Stimulated activated CD4-positive, alpha-beta T cell treated with anti-CD3 and anti-CD28 coated beads, TNF-alpha, amount 100 ng/mL, for 4 hours (primary cell): ENCODE data around the gene SH3RF2.
"Not testable (repeated sequence)": the region's sequence is repeated elsewhere in the genome, so short reads cannot be mapped to it uniquely, and the experiment has no call there.

ENCODE experiments used
- DNase-seq, 3 experiments: peaks; one replicate each; pipeline ENCODE4 v3.0.0-alpha.2; 2020; ENCODE audit warnings: low read depth in 3 of 3

SH3RF2 gene

DNA sequence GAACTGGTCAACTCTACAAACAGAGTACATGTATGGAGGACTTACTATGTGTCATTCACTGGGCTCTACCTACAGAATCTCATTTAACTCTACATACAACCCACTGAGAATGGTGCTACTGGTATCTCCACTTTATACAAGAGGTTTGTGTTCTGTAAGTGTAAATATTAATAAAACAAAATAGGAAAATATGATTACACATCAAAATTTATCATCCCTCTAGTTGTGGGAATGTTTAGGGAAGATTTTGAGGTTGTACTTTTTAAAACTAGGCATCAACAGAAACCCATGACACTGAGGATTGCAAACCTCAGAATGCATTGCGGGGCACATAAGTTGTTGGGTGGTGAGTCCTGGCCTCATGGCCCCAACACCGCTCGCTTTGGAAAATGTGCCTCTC lies 11.7 kb downstream of the SH3RF2 start:
- no peak for DNase-seq

DNA sequence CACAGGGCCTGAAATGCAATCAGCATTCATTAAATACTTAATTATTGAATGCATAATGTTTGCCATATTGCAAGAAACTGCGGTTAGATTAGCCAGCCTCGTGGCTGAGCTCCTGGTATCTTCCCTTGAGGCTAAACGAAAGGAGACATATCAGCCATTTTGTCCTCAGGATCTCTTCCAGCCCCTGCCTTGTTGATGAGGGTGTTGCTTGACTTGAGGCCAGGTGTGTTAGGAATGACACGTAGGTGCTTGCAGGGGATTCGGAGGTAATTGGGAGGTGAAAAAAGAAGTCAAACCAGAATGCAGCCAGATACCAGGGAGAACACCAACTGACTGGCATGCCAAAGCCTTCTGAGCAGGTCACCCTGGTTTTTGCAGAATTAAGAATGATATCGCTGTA lies 12.5 kb downstream of the SH3RF2 start:
- DNase-seq, result no peak

DNA sequence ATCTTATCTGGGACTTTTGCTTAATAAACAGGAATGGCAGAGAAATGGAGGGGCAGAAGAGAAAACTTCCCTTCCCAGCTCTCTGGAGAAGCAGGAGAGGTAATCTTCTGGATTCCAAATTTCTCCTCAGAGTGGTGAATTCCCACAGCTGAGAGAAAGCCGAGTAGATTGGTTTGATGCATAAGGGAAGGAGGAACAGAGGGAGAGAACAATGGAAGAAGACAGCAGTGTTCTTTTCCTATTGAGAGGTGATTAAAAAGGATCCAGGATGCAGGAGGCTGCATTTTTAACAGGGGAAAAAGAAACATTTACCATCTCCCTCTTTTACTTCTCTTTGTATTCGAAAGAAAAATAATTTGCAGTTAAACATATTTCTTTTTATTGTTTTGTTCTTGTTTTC lies 13.1 kb downstream of the SH3RF2 start:
- no peak for DNase-seq

DNA sequence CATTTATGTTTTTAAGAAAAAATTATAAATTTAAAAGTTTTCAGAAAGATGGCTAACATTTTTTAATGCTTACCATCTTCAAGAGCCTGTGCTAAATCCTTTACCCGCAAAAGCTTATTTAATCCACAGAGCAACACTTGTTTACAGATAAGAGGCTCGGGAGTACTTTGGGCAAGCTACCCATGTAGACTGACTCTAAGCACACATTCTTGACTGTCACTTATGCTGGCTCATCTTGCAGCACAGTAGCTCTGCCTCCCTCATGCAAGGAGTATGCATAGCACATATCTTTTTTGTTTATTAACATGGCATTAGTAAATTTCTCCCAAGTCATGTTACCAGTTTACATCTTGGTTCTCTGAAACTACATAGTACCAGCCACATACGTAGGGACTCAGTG lies 14.7 kb downstream of the SH3RF2 start:
- no peak for DNase-seq

DNA sequence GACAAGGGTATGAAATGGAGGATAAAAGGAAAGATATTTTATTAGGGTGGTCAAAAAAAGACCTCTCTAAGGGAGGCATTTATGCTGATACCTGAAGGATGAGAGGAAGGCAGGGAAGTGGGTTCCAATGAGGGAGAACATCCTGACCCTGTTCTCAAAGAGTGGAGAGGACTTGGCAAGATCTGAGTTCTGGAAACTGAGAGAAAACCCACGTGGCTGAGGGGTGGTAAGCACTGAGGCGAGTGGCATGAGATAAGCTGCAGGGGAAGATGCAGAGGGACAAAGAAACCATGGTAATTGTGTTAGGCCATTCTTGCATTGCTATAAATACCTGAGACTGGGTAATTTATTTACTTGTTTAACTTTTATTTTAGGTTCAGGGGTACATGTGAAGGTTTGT lies 16.8 kb downstream of the SH3RF2 start:
- no peak for DNase-seq

DNA sequence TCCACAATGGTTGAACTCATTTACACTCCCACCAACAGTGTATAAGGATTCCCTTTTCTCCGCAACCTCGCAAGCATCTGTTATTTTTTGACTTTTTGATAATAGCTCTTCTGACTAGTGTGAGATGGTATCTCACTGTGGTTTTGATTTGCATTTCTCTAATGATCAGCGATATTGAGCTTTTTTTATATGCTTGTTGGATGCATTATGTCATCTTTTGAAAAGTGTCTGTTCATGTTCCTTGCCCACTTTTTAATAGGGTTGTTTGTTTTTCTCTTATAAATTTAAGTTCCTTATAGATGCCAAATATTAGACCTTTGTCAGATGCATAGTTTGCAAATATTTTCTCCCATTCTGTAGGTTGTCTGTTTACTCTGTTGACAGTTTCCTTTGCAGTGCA lies 17.8 kb downstream of the SH3RF2 start:
- not testable (repeated sequence) for DNase-seq

DNA sequence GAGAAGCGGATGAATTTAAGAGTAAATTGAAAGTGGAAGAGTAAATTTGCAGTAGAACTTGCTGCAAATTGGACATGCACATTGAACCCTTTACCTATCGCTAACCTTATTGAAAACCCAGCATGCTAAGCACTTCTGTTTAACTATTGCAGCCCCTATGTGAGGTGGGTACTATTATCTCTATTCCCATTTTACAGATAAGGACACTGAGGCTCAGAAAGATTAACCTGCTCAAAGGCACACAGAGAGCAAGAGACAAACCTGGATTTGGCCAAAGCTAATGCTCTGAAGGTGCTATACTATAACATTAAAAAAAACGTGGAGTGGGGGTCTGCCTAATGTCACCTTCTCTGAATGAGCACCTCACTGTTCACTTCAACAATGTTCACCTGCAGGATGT lies 21.0 kb downstream of the SH3RF2 start:
- no peak for DNase-seq

DNA sequence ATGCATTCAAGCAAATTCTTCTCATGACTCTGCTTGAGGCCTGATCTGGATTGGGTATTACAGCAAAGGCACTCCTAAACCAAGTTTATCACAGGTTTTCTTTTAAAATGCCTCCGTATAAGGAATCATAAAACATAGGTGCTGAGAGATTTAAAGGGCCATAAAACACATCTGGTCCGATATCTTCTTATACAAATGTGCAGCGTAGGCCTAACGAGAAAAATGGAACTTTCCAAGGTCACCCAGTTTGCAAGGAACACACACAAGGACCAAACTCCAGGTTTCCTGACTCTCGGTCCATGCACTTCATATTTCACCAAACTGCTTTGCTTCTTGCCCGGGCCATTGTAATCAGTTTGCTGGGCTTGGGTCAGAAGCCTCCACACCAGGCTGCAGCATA lies 22.1 kb downstream of the SH3RF2 start:
- DNase-seq, result no peak

DNA sequence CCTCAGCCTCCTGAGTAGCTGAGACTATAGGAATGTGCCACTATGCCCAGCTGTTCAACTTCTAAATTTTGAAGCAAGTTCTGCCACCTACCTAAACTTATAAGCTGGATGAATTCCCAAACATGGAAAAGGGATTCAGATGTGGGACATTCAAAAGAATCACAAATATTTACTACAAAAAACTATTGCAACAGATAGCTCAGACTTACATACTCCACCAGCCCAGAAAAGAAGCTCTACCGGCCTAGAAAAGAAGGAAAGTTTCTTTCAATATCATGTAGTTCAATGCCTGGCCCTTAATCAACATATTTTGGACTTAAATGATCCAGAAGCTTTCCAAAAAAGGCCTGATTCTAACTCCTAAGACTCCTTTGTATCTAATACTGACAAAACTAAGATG lies 23.8 kb downstream of the SH3RF2 start:
- no peak for DNase-seq

DNA sequence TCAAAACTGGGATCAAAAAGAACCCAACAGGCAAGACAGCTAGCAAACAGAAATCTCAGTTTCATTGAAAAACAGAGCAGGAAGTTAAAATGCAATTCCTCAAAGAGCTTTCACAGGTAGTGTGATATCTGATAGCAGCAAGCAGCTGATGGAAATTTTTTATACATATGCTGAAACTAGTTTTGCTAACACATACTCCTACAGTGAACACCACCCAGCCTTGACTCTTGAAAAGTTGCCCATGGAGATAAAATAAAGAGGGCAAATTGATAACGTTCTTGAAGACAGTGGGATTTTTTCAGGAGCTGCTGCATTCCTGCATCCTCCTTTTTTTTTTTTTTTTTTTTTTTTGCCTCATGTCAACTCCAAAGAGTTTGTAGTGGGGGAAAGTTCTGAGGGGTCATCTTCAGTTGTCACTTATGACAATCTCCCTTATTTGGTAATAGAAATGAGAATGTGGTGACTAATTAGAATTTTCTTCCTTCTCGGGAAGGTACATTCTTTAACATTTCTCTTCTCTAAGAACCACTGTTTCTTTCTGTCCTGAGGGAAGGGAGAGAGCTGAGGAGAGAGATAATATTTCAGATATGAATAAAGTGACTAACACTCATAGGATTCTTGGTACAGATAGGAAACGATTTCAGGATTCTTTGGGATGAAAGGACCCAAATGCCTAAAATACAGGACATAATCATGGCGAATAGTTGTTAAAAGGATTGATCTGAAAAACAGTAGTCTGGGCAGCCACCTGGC lies 24.6 kb downstream of the SH3RF2 start:
- DNase-seq, result no peak

DNA sequence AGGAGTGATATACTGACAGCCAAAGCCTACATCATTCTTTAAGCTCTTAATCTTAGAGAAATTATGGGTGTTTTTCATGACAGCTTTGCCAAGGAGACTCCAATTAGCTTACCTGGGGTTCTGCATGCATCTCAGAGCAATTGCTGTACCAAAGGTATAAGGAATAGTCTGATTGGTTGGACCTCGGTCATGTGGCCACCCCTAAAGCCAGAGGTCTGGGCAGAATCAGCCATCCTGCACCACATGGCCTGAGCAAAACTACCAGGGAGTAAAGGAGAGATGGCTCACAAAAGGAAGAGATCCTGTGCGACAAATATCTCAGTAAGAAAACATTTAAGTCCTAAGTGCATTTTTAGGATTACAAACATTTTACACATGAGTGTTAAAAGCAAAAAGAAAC lies 25.6 kb downstream of the SH3RF2 start:
- no peak for DNase-seq

DNA sequence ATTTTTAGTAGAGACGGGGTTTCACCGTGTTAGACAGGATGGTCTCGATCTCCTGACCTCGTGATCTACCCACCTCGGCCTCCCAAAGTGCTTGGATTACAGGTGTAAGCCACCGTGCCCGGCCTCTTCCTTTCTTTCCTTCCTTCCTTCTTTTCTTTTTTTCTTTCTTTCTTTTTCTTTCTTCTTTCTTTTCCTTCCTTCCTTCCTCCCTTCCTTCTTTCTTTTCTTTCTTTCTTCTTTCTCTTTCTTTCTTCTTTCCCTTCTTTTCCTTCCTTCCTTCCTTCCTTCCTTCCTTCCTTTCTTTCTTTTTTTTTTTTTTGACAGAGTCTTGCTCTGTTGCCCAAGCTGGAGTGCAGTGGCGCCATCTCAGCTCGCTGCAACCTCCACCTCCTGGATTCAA lies 27.6 kb downstream of the SH3RF2 start:
- DNase-seq, result not testable (repeated sequence)

DNA sequence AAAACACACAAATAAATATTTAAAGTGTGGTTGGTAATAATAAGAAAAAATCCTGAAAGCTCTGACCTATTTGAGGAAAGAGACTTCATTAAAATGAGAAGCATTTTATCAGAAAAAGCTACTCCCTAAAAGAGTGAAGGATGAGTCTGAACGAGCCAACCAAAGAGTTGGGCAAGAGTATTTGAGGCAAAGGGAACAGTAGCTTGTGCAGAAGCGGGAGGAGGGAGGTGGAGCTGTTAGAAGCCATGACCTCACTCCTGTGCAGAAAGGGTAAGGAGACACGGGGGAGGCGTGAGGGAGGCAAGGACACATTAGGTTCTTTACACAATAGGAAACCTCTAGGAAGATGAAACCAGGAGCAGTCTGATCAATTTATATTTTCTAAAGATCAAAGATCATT lies 29.4 kb downstream of the SH3RF2 start:
- DNase-seq, result no peak

DNA sequence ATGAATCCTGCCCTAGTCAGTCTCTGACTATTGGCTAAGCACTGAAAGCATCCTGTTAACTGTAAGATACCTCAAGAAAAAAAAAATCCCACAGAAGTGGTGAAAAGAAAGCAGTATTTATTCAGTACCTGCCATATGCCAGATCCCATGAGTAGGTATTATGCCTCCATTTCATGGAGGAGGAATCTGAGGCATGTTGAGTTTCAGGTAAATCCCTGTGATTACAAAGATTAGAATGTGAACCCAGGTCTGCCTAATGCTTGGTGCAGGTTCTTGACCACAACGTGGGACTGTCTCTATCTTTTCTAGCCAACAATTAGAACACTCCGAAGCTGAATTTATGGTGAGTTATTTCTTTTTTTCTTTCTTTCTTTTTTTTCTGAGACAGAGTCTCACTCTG lies 30.9 kb downstream of the SH3RF2 start:
- no peak for DNase-seq

DNA sequence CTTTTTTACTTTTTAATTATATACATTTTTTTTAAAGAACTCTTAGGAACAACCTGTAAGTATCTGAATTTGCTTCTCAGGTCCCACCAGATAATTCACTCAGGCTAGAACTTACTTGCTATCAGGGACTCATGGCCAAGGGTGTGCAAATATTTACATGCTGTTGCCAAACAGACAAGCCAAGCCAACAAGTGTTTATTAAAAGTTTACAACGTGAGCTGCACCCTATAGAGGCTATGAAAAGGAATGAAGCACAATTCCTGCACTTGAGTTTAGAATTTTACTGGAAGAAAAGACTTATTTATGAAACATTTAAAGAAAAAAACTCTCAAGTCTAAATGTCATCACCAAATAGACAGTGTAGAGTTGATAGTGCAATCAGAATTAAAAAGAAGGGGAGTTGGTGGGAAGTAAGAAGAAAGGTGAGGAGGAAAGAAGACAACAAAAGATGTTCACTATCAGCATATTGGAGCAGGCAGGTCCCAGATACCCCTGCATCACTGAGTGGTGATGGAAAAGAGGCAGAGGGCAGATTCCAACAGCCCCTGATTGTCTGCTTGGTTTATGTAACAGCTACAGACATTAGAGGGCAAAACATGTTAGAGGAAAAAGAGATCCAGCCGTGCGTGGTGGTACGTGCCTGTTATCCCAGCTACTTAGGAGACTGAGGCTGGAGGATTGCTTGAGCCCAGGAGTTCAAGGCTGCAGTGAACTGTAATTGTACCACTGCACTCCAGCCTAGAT lies 32.8 kb downstream of the SH3RF2 start:
- no peak for DNase-seq

DNA sequence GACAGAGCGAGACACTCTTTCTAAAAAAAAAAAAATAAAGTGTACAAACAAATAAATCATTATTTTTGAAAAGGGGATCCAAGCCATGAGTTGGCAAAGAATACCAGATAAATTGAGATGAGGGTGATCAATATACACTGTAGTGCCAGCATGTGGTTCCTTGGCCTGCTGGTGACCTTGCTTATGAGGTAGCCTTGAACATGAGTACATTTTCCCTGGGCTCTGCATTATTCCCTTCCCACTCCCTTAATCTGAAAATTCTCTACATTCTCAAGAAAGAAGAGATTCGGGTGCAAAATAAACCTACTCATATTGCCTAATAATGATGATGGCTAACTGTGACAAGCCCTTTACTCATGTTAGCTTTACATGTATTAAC lies 33.3 kb downstream of the SH3RF2 start:
- no peak for DNase-seq

DNA sequence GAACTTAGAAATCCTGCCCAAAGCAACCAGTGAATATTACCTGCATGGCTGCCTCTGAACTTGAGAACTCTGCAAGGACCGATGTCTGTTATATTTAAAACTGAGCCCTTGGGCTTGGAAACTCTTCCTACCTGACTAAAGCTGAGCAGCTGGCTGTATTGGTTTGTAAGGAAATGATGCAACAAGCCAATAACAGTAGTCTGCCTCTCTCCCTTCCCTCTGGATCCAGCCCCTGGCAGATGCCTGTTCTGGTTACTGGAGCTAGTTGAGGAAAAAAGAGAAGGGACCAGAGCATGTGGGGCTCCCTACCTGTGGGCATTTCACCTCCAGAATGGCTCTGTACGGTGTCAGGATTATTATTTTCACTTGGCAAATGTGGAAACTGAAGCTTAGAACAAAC lies 34.7 kb downstream of the SH3RF2 start:
- no peak for DNase-seq

DNA sequence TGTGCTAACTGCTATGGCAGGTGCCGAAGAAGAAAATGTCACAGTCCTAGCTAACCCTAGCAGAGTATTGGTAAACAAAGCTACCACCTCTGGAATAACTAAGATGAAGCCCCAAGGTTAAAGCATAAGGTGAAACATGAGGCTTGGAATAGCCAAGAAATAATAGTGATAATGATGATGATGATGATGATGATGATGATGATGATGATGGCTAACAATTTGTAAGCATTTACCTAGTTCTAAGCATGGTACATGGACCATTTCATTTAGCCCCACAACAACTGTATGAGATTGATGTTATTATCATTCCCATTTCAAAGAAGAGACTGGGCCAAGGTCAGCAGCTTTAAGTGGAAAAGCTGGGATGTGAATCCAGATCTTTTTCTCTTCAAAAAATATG lies 35.3 kb downstream of the SH3RF2 start:
- DNase-seq, result no peak

DNA sequence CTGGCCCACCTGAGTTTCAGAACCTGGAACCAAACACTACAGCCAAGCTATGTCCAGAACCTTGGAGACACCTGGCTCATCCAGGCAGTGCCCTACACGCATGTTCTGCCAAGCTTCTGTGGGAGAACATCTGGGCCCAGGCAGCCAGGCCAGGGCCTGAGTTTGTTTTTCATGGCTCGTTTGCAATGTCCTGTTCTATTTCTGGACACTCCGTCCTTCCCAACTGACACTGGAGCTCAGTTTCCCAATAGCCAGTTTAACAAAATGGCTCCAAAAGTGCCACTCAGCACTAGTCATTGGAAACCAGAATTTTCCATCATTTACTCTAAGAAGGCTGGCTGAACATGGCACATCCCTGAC lies 38.6 kb downstream of the SH3RF2 start:
- DNase-seq, result no peak

DNA sequence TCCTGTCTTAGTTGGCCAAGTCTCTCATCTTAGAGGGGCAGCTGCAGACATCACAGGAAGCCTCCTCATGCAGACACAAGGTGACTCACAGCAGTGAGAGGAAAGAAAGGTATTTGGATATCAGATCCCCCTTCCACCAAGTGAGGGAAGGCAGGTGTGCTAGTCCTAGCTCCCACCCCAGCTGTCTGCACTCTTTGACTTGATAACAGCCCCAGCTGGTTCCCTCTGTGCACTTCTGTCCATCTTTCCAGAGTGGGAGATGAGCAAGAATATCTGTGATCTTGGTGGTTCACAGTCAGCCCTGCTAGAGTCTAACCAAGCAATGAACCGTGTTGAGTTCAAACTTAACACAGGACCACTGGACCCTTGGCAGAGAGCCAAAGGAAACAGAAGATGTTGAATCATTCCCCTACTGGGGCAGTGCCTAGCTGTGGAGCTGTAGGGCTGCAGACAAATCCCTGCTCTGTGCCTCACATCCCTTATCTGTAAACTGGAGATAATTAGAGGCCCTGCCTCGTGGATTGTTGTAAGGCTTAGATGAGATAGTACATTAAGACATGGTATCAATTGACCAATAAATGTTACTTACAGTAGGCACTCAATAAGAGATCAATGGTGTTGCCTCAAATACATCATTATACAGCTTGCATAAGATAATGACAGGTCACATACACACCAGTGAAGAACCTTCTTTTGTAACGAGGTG lies 39.1 kb downstream of the SH3RF2 start:
- DNase-seq, result no peak

DNA sequence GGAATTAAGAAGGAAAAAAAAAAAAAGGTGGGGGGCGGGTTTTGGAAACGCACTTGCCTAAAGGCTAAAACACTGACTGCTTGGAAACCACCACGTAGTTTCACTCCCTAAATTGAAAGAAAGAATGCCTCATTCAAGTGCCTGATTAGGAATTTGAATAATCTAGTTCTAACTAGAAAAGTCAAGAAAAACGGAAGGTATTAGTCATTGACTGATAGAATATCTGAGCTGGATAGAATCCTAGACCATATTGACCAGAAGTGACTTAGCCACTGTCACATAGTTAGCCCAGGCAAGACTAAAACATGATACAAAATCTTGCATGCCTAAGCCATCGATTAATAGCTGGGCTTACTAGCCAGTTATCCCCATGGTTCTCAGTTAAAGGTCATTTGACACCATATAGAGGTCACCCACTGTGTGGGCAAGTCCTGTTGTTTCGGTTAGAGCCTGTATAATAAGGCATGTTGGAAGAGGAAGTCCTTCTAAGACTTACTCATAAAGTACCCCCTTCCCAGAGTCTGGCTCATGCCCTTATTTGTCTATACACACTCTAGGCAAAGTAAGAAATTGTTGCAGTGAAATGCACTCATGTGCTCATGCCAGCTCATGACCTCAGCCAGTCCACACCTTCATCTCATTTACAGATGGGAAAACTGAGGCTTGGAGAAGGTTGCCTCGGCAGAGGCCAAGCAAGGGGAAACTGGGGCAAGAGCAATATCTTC lies 40.2 kb downstream of the SH3RF2 start:
- DNase-seq, result no peak

DNA sequence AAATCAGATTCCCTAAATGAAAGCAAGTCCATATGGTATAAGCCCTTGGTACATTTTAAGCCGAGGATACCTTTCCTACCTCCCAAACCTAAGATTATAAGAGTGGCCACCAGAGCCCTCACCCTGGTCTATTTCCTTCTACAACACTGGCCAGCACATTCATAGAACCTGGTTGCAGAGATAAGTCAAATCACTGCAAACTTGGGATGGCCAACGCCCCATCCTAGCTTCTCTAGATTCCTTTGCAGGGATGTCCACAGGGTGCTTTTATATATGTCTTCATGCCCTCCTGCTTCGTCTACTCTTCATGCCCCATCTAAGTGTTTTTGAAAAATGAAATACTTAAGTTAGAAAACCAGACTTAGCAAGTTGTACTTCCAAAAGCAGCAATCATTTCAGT lies 41.8 kb downstream of the SH3RF2 start:
- no peak for DNase-seq
